HL-60 (cell line): ENCODE data around the gene PRMT1.

Experiments
- DNase-seq, 2 experiments: peaks; one replicate each; pipeline ENCODE4 v3.0.0-alpha.2; 2010 to 2020; ENCODE audit warnings: low read depth in 1 of 2, low spot score in 1 of 2
- H3K27ac ChIP-seq: fragments of 250-450 bp; sonication (Bioruptor Pico); replicated peaks from 2 replicates; pipeline ENCODE4 v1.5.1; 2020; ENCODE audit warnings: mild to moderate bottlenecking, moderate library complexity
- H3K27me3 ChIP-seq: fragments of 250-450 bp; sonication (Bioruptor Pico); 2 replicates; pipeline ENCODE4 v1.5.1; 2021; ENCODE audit warnings: mild to moderate bottlenecking, moderate library complexity; ENCODE audit not compliant: insufficient read depth, poor library complexity, severe bottlenecking
- H3K4me3 ChIP-seq: replicated peaks from 2 replicates; pipeline ENCODE4 v1.5.1; 2011; ENCODE audit warnings: mild to moderate bottlenecking, control low read depth, low read length; ENCODE audit not compliant: insufficient read depth
- CTCF ChIP-seq: IDR thresholded peaks from one replicate; pipeline ENCODE4 v1.5.1; 2011; ENCODE audit warnings: low read length, control low read depth, inconsistent platforms; ENCODE audit not compliant: insufficient read depth
- GABPA ChIP-seq: IDR thresholded peaks from 2 replicates; pipeline ENCODE4 v1.6.1; 2012; ENCODE audit warnings: low read depth
- POLR2AphosphoS5 ChIP-seq: IDR thresholded peaks from 2 replicates; pipeline ENCODE4 v1.6.1; 2012; ENCODE audit warnings: low read depth
- REST ChIP-seq: IDR thresholded peaks from 2 replicates; pipeline ENCODE4 v1.6.1; 2012; ENCODE audit warnings: low read depth; ENCODE audit not compliant: insufficient replicate concordance
- SPI1 ChIP-seq: IDR thresholded peaks from 2 replicates; pipeline ENCODE4 v1.6.1; 2012; ENCODE audit warnings: low read depth, mild to moderate bottlenecking, borderline replicate concordance
- long read RNA-seq: library from polyadenylated mRNA; unstranded; transcript quantifications from one replicate; pipeline ENCODE4 v2.0.0, GENCODE V29; 2020

PRMT1 gene
- long read RNA-seq, transcript PRMT1-201 (10 exons, 1,393 nt) = major isoform, 489 of 579 reads
- long read RNA-seq, transcript PRMT1-202 (11 exons, 1,327 nt) = minor isoform, 40 of 579 reads
- long read RNA-seq, partial matches to known transcripts = 7 of 579 reads
- long read RNA-seq, other reads (novel, unspliced or antisense) = 42 of 579 reads

GRCh38 chr19:49677231-49677900, at the start of gene PRMT1:
TSS of gene PRMT1 (plus strand) at chr19:49677271. CDS start at chr19:49677281, 10 bp downstream.
- Histone ChIP-seq H3K27me3 (no peaks in the 10 kb centered on the region), H3K4me3 (peak within 1 kb of the TSS; percentile 96), H3K27ac (peak within 1 kb of the TSS; percentile 98)
- DNase-seq = peak; percentile 25 to 87
- TF ChIP-seq POLR2AphosphoS5 = peak; percentile 85
- TF ChIP-seq REST = peak; percentile 59
- no peak for TF ChIP-seq GABPA

DNA sequence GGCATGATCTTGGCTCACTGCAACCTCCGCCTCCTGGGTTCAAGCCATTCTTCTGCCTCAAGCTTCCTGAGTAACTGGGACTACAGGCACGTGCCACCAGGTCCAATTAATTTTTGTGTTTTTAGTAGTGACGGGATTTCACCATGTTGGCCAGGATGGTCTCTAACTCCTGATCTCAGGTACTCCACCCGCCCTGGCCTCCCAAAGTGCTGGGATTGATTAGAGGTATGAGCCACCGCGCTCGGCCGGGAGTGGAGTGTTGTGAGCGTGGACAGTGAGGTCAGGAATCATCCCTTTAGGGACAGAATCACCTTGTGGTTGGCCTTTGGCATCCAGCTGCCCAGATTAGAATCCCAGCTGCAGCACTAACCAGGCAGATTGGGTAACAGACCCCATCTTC, 47.4 kb upstream of the PRMT1 start:
- no peaks in the 10 kb centered on the region for H3K27me3 ChIP-seq
- no peak overlapping the region for H3K27ac ChIP-seq
- H3K4me3 ChIP-seq = no peak overlapping the region
- TF ChIP-seq CTCF (no peak), REST (no peak)
- no peak for DNase-seq

GRCh38 chr19:49631014-49631588, 46.0 kb upstream of the PRMT1 start:
- TF ChIP-seq POLR2AphosphoS5 (peak; percentile 58), REST (no peak)
- H3K4me3 ChIP-seq = no peak overlapping the region
- DNase-seq = no peak
- H3K27ac ChIP-seq = no peak overlapping the region
- no peaks in the 10 kb centered on the region for H3K27me3 ChIP-seq

DNA sequence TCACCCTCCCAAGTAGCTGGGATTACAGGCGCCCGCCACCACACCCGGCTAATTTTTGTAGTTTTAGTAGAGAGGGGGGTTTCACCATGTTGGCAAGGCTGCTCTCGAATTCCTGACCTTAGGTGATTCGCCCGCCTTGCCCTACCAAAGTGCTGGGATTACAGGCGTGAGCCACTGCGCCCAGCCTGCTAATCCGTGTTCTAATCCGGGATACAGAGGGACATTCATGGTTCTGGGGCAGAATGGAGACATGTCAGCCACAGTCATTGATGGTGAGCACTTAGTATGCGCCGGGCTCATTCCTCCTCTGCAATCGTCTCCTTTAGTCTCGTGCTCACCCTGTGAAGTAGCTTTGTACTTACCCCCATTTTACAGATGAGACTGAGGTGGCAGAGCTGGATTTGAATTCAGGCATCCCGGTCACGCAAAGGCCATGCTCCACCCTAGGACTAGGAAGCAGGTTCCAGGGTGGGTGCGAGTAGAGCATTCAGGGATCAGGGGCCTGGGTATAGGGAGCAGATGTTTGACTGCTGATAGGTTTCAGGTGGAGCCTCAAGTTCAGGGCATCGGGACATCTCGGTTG, 45.4 kb upstream of the PRMT1 start:
- Histone ChIP-seq H3K4me3 (no peak overlapping the region), H3K27me3 (no peaks in the 10 kb centered on the region), H3K27ac (no peak overlapping the region)
- no peak for DNase-seq
- no peak; the same call in 1 of the 2 replicates for TF ChIP-seq POLR2AphosphoS5
- no peak for TF ChIP-seq SPI1
- no peak for TF ChIP-seq GABPA
- no peak for TF ChIP-seq CTCF
- TF ChIP-seq REST = no peak
